Testis (tissue), 2 donors: ENCODE results near the gene IFITM1.

Source experiments
- POLR2A ChIP-seq: fragments of 450-650 bp; IDR thresholded peaks from one replicate; pipeline ENCODE4 v1.6.1; 2017; ENCODE audit warnings: antibody characterized with exemption, mild to moderate bottlenecking, moderate library complexity
- TF ChIP-seq, protein P1 (sequence below), 3 experiments: fragments of 450-650 bp in 2 of 3; fragments of 200-600 bp in 1 of 3; sonication (generic) in 1 of 3; IDR thresholded peaks; one replicate each; pipeline ENCODE4 v1.5.1; 2016 to 2019; ENCODE audit warnings: antibody characterized with exemption in 3 of 3, mild to moderate bottlenecking in 2 of 3, moderate library complexity in 1 of 3

GRCh38 chr11:315051-315481 lies 1.2 kb downstream of the IFITM1 start:
- TF ChIP-seq, protein P1, sequence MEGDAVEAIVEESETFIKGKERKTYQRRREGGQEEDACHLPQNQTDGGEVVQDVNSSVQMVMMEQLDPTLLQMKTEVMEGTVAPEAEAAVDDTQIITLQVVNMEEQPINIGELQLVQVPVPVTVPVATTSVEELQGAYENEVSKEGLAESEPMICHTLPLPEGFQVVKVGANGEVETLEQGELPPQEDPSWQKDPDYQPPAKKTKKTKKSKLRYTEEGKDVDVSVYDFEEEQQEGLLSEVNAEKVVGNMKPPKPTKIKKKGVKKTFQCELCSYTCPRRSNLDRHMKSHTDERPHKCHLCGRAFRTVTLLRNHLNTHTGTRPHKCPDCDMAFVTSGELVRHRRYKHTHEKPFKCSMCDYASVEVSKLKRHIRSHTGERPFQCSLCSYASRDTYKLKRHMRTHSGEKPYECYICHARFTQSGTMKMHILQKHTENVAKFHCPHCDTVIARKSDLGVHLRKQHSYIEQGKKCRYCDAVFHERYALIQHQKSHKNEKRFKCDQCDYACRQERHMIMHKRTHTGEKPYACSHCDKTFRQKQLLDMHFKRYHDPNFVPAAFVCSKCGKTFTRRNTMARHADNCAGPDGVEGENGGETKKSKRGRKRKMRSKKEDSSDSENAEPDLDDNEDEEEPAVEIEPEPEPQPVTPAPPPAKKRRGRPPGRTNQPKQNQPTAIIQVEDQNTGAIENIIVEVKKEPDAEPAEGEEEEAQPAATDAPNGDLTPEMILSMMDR (IDR thresholded peaks at IDR 0.05), result no peak
- no peak for TF ChIP-seq POLR2A
